ENCODE data around the gene RIMKLB.
"Not testable (repeated sequence)": the region's sequence is repeated elsewhere in the genome, so short reads cannot be mapped to it uniquely, and the experiment has no call there.

RIMKLB gene

DNA sequence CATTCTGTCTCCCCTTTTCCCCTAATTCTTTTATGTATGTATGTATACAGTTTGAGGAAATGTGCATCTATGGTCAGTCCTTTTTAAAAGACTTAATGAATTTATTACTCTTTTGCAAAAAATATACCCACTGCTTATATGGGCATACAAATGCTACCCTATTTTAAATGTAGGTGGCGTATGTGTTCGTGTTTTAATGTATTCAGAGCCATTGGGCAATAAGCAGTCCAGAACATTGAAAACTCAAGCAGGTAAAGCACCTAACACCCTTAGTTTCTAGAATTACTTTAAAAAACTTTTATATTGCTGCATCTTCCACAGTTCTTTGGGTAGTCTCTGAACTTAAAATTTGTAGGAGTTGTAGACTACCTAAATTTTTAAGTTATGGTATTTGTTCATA, 82.1 kb downstream of the RIMKLB start:
- no peak for DNase-seq

DNA sequence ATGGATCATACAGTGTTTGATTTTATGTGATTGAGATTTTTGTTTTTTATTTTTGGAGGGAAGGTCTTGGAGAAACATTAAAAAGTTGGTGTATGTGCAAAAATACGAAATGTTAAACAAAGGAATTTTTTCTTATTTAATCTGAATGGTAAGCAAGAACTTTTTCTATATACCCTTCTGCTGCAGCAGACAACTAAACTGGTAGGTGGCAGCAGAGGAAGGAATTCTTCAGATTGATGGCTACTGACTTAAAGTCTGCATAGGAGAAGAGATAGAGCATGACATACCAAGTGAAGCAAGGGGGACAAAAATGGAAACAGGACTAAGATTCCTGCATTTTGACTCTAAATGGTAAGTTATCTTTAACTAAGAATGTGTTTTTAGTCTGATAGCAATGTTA, 82.6 kb downstream of the RIMKLB start:
- no peak for DNase-seq

DNA sequence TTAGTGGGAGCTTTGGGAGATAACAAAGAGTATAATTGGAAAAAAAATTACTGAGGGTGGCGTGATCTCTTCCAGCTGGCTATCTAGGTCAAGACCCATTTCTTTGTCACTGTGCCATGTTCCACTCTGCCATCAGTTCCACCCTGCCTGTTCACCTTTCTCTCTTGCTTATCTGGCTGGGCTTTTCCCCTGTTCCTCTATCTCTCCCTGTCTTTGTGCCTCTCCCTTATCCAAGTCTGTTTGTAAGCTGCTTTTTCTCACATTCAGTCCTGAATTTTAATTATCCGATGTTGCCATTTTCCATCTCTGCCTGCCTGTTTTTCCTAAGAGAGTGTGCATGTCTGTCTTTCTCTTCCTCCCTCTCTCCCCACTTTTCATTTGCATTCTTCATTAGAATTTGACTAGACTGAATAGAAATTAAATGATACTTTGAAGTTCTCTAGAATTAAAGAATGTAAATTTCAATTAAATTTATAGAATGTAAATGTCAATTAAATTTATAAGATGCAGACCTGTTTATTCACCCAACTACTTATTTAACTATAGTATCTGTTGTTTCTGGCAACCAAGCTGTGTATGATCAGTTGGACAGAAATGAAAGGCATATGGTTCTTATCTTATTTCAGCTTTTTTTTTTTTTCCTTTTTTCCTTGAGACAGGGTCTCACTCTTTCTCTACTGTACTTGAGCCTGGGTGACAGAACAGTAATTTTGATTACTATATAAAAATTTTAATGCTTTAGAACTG, 83.8 kb downstream of the RIMKLB start:
- no peak for DNase-seq

DNA sequence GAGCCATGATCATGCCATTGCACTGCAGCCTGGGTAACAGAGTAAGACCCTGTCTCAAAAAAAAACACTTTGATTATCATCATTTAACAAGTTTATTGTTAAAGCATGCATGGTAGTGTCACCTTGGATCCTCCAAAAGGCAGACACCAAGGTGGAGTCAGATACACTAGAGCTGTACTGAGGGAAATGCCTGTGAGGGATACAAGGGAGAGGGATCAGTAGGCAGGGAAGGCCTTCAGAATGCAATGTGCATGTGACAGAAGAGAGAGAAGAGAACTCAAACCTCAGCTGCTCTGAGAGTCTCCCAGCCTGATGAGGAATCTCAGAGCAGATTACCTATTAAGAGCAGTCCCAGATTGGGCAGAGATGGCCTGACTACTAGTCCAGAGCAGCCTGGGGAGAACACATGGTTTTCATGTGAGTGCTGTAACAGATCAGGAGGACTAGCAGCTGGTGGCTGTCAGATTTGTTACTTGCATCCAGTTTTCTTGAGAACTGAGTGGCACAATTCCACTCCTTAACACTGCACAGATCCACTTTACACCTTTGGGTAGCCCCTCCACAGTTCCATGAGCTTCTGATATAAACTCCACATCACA, 86.6 kb downstream of the RIMKLB start:
- DNase-seq: no peak

DNA sequence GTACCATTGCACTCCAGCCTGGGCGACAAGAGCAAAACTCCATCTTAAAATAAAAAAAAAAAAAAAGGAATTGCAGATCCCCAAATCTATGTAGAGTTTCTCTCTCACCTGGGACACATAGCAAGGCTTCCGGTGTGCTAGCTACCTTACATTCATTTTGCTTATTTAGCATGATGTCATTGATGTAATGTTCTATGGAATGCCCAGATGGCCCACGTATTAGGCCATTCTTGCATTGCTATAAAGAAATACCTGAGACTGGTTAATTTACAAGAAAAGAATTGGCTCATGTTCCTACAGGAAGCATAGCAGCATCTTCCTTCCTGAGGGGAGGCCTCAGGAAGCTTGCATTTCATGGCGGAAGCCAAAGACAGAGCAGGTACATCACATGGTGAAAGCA, 87.7 kb downstream of the RIMKLB start:
- DNase-seq: no peak

DNA sequence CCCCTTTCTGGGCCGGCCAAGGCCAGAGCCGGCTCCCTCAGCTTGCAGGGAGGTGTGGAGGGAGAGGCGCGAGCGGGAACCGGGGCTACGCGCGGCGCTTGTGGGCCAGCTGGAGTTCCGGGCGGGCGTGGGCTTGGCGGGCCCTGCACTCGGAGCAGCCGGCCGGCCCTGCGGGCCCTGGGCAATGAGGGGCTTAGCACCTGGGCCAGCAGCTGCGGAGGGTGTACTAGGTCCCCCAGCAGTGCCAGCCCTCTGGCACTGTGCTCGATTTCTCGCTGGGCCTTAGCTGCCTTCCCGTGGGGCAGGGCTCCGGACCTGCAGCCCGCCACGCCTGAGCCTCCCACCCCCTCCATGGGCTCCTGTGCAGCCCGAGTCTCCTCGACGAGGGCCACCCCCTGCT, 89.4 kb downstream of the RIMKLB start:
- DNase-seq: not testable (repeated sequence)

DNA sequence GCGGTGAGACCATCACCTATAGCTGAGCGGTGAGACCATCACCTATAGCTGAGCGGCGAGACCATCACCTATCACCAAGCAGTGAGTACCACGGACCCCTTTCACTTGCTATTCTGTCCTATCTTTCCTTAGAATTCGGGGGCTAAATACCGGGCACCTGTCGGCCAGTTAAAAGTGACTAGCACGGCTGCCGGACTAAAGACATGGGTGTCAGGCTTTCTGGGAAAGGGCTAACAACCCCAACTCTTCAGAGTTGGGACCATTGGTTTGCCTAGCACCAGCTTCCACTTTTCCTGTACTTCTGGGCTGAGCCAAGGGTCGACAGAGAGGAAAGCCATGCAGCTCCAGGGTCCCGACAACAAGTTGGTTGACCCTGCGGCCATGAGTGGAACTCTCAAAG, 90.9 kb downstream of the RIMKLB start:
- DNase-seq: not testable (repeated sequence)

DNA sequence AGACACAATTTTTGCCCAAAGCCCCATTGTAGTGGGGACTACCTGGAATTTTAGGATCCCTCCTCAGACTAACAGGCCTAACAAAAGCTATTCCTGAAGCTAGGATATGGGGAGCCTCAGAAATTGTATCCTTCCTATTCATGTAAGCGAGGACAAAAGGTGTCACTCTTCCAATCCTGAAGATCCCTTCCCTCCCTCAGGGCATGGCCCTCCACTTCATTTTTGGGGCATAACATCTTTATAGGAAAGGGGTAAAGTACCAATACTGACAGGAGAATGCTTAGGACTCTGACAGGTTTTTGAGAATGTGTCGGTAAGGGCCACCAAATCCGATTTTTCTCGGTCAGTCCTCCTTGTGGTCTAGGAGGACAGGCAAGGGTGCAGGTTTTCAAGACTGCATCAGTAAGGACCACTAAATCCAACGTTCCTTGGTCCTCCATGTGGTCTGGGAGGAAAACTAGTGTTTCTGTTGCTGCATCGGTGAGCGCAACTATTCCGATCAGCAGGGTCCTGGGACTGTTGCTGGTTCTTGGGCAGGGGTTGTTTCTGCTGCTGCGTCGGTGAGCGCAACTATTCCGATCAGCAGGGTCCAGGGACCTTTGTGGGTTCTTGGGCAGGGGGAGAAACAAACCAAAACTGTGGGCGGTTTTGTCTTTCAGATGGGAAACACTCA, 91.7 kb downstream of the RIMKLB start:
- DNase-seq: not testable (repeated sequence)

DNA sequence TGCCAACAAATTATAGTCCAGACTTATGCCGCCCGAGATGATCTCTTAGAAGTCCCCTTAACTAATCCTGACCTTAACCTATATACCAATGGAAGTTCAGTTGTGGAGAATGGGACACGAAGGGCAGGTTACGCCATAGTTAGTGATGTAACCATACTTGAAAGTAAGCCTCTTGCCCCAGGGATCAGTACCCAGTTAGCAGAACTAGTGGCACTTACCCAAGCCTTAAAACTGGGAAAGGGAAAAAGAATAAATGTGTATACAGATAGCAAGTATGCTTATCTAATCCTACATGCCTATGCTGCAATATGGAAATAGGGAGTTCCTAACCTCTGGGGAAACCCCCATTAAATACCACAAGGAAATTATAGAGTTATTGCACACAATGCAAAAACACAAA, 95.4 kb downstream of the RIMKLB start:
- DNase-seq: not testable (repeated sequence)

DNA sequence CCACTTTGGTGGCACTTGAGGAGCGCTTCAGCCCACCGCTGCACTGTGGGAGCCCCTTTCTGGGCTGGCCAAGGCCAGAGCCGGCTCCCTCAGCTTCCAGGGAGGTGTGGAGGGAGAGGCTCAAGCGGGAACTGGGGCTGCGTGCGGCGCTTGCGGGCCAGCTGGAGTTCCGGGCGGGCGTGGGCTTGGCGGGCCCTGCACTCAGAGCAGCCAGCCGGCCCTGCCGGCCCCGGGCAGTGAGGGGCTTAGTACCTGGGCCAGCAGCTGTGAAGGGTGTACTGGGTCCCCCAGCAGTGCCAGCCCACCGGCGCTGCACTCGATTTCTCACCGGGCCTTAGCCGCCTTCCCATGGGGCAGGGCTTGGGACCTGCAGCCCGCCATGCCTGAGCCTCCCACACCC, 96.8 kb downstream of the RIMKLB start:
- not testable (repeated sequence) for DNase-seq

DNA sequence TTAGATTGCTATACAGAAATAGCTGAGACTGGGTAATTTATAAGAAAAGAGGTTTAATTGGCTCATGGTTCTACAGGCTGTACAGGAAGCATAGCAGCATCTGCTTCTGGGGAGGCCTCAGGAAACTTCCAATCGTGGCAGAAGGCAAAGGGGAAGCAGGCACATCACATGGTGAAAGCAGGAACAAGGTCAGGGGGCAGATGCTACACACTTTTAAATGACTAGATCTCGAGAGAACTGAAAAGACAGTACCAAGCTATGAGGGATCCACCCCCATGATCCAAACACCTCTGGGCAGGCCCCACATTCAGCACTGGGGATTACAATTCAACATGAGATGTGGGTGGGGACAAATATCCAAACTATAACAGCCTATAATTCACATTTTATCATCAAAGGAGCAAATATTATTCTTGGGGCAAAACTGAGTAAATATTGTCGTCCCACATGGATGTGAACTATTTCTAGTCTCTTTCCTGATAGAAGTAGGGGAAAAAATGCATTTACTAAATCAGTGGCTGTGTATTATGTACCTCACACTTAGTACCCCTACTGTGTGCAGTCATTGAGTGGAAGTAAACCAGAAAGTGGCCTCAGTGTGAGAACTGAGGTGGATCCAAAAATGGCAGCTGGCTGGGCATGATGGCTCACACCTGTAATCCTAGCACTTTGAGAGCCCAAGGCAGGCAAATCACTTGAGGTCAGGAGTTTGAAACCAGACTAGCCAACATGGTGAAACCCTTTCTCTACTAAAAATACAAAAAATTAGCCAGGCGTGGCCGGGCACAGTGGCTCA, 99.2 kb downstream of the RIMKLB start:
- DNase-seq: no peak

DNA sequence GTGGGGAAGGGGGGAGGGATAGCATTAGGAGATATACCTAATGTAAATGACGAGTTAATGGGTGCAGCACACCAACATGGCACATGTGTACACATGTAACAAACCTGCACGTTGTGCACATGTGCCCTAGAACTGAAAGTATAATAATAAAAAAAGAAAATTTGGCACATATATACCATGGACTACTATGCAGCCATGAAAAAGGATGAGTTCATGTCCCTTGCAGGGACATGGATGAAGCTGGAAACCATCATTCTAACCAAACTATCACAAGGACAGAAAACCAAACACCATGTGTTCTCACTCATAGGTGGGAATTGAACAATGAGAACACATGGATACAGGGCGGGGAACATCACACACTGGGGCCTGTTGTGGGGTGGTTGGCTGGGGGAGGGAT, 103.4 kb downstream of the RIMKLB start:
- DNase-seq: not testable (repeated sequence)

DNA sequence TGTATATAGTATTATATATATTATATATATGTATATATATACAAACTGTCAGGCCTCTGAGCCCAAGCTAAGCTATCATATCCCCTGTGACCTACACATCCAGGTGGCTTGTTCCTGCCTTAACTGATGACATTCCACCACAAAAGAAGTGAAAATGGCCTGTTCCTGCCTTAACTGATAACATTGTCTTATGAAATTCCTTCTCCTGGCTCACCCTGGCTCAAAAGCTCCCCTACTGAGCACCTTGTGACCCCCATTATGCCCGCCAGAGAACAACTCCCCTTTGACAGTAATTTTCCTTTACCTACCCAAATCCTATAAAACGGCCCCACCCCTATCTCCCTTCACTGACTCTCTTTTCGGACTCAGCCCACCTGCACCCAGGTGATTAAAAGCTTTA, 107.0 kb downstream of the RIMKLB start:
- DNase-seq: not testable (repeated sequence)

DNA sequence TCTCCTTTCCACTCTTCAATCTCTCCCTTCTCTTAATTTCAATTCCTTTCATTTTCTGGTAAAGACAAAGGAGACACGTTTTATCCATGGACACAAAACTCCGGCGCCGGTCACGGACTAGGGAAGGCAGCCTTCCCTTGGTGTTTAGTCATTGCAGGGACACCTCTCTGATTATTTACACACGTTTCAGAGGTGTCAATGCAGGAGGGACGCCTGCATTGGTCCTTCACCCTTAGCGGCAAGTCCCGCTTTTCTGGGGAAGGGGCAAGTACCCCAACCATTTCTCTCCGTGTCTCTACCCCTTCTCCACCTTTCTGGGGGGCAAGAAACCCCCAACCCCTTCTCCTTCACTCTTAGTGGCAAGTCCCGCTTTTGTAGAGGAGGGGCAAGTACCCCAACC, 107.7 kb downstream of the RIMKLB start:
- DNase-seq: not testable (repeated sequence)

DNA sequence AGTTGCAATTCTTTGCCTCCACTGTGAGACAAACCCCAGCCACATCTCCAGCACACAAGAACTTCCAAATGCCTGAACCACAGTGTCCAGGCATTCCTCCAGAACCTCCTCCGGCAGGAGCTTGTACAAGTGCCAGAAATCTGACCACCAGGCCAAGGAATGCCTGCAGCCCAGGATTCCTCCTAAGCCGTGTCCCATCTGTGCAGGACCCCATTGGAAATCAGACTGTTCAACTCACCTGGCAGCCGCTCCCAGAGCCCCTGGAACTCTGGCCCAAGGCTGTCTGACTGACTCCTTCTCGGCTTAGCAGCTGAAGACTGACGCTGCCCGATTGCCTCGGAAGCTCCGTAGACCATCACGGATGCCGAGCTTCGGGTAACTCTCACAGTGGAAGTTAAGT, 109.3 kb downstream of the RIMKLB start:
- DNase-seq: peak; percentile 52

DNA sequence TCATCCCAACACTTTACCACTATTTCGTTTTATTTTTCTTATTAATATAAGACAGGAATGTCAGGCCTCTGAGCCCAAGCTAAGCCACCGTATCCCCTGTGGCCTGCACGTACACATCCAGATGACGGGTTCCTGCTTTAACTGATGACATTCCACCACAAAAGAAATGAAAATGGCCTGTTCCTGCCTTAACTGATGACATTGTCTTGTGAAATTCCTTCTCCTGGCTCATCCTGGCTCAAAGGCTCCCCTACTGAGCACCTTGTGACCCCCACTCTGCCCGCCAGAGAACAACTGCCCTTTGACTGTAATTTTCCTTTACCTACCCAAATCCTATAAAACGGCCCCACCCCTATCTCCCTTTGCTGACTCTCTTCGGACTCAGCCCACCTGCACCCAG, 112.3 kb downstream of the RIMKLB start:
- DNase-seq: not testable (repeated sequence)

DNA sequence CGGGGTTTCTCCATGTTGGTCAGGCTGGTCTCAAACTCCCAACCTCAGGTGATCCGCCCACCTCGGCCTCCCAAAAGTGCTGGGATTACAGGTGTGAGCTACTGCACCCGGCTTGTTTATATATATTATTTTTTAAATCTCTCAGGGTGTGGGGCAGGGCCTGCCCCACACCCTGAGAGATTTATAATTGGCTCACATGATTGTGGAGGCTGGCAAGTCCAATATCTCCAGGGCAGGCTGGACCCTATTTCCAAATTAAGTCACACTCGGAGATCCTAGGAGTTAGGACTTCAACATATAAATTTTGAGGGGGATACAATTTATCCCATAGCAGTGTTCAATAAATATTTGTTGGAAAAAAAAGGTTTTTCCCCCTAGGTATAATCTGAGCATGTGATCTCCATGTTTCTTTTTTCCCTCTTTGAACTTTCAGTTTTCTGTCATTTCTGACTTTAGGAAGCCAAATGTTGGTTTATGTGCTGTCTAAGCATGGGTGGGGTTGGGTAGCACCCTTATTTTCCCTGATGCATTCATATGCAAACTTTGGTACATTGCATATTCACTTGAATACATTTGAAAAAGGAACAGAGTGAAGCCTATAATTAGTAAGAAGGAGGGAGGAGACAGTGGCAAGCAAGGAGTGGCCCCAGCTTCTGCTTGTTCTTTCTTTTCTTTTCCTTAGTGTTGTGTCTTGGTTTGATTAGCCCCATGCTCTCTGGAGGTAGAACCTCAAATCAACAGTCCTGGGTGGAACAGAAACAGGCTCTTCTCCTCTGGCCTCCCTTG, 116.0 kb downstream of the RIMKLB start:
- DNase-seq: no peak

DNA sequence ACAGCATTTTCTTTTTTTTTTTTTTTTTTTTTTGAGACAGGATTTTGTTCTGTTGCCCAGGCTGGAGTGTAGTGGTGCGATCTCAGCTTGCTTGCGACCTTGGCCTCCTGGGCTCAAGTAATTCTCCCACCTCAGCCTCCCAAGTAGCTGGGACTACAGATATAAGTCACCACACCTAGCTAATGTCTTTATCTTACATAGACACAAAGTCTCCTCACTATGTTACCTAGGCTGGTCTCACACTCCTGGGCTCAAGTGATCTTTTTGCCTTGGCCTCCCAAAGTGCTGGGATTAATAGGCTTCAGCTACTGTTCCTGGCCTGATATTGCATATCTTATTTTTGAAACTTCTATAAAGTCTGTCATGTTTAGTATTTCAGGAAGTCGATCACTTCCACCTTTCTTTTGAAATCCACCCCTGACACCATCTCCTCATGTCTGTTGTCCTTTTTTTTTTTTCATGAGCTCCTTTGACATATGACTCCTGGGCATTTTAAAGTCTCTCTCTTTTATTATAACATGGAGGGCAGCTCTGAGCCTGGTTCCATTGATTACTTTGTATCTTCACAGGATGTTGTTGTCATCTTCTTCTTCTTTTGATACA, 118.8 kb downstream of the RIMKLB start:
- DNase-seq: no peak

DNA sequence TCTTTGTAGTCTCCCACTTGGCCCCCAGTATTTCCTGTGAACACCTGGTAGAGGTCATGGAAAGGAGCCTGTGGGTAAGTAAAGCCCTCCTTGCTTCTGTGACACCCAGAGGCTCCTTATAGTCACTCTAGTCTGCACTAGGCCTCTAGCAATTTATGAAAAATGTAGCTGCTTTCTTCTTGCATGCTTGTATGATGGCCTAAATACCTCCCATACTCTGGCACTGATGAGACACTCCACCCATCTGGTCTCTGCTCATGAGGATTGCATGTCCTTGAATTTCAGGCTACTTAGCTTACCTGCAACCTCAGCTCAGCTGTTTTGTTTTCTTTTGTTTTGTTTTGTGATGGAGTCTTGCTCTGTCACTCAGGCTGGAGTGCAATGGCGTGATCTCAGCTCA, 120.1 kb downstream of the RIMKLB start:
- DNase-seq: no peak

DNA sequence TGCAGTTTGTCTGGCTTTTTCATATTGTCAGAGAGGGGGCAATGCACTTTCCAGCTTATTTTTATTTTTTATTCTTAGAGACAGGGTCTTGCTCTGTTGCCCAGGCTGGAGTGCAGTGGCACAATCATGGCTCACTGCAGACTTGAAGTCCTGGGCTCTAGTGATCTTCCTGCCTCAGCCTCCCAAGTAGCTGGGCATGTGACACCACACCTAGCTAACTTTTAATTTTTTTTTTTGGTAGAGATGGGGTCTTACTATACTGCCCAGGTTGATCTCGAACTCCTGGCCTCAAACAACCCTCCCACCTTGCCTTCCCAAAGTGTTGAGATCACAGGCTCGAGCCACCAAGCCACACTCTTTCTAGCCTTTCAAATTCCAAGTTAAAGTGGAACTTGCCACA, 120.7 kb downstream of the RIMKLB start:
- no peak for DNase-seq

DNA sequence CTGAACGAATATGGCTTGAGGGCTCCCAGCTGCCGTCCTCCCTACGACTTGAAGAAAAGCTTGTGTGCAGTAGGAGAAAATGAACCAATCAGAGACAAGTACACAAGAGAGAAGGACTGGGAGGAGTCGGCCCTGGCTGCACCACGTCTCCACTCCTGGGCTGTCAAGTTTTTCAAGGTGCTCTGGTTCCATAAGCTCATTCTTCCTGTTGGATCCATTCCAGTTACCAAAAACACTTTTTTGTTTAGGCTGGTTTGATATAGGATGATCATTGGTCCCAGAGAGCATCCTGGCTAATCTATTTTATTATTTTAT, 121.8 kb downstream of the RIMKLB start:
- DNase-seq: no peak

DNA sequence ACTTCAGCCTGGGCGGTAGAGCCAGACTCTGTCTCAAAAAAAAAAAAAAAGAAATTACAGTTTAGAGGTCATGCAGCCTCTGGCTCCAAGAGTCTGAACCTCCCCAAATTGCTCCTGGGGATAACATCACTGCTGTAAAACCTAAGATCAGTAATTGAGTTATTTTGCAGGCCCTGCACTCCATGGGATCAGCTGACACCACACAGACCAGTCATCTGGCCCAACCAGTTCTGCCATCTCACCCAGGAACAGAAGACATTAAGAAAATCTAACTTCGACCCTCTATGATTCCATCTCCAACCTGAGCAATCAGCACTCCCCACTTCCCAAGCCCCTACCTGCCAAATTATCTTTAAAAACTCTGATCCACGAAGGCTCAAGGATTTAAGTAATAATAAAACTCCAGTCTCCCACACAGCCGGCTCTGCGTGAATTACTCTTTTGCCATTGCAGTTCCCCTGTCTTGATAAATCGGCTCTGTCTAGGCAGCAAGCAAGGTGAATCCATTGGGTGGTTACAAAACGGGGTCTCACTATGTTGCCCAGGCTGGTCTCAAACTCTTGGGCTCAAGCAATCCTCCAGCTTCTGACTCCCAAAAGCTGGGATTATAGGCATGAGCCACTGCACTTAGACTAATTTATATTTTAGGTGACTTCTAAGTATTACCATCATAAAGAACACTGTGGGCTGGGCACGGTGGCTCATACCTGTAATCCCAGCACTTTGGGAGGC, 123.1 kb downstream of the RIMKLB start:
- not testable (repeated sequence) for DNase-seq
